ENCODE measurements around the gene ANKRD49.

GRCh38 chr11:94544646-94545263, 51.0 kb downstream of the ANKRD49 start:
- no peak for TF ChIP-seq CTCF (IDR thresholded peaks at IDR 0.05; ENCODE audit: low read depth, low read length)
- TF ChIP-seq POLR2A (IDR thresholded peaks at IDR 0.05; ENCODE audit: extremely low read depth, insufficient read length), result no peak
- no peak; the same call in 1 of the 2 replicates for TF ChIP-seq MAX (IDR thresholded peaks at IDR 0.05; ENCODE audit: low read depth, low read length)
